Measurements from ENCODE around the gene C18orf63.

DNA sequence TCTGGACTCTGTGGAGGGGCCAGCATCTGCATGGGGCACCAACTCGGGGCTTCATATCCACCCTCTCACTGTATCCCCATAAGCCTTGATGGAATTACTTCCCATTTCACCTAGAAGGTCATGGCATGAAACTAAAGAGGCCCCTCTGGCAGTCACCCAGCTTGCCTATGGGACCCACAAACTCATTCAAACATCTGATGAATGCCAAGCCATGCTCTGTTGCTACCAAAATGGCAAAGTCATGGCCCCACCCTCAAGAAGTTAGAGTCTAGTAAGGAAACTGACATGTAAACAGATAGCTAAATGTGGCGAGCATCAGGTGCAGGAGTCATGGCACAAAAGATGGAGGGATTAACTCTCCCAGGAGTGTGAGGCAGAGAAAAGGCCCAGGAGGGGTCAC lies 38.3 kb upstream of the C18orf63 start:
- TF ChIP-seq, protein P1, sequence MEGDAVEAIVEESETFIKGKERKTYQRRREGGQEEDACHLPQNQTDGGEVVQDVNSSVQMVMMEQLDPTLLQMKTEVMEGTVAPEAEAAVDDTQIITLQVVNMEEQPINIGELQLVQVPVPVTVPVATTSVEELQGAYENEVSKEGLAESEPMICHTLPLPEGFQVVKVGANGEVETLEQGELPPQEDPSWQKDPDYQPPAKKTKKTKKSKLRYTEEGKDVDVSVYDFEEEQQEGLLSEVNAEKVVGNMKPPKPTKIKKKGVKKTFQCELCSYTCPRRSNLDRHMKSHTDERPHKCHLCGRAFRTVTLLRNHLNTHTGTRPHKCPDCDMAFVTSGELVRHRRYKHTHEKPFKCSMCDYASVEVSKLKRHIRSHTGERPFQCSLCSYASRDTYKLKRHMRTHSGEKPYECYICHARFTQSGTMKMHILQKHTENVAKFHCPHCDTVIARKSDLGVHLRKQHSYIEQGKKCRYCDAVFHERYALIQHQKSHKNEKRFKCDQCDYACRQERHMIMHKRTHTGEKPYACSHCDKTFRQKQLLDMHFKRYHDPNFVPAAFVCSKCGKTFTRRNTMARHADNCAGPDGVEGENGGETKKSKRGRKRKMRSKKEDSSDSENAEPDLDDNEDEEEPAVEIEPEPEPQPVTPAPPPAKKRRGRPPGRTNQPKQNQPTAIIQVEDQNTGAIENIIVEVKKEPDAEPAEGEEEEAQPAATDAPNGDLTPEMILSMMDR (IDR thresholded peaks at IDR 0.05) = no peak
- TF ChIP-seq ATF1 (CRISPR knock-in tag; IDR thresholded peaks at IDR 0.05) (no peak), ZNF219 (CRISPR knock-in tag; IDR thresholded peaks at IDR 0.05; ENCODE audit: borderline replicate concordance) (no peak), TEAD4 (CRISPR knock-in tag; IDR thresholded peaks at IDR 0.05) (no peak), E2F5 (CRISPR knock-in tag; IDR thresholded peaks at IDR 0.05) (no peak), TCF7 (CRISPR knock-in tag; IDR thresholded peaks at IDR 0.05; ENCODE audit: low read depth) (no peak)
